CD4-positive, alpha-beta memory T cell (primary cell): ENCODE measurements around the gene TMC5. TPM values are rescaled to one million over a fixed set of nuclear protein-coding genes. Genes with fewer than 3 reads are reported as not detected.
"Not testable (repeated sequence)": the region's sequence is repeated elsewhere in the genome, so short reads cannot be mapped to it uniquely, and the experiment has no call there.

ENCODE experiments used
- CTCF ChIA-PET: fragments of 350-600 bp; sonication (Branson Sonifier 250); formaldehyde crosslinking; loops from one replicate; lab custom pipeline; 2021; ENCODE audit warnings: inconsistent platforms; ENCODE audit not compliant: partially characterized antibody; lab: Charles Lee
- POLR2A ChIA-PET: fragments of 350-600 bp; sonication (Branson Sonifier 250); formaldehyde crosslinking; loops from one replicate; lab custom pipeline; 2021; ENCODE audit not compliant: partially characterized antibody; lab: Charles Lee
- DNase-seq, 5 donors: peaks; one replicate each; pipeline versions ENCODE4 v3.0.0 to v3.0.0-alpha.2; 2020 to 2022; ENCODE audit warnings: mixed read lengths in 1 of 5
- H3K27ac ChIP-seq: one replicate; pipeline ENCODE4 v1.7.0; 2013; ENCODE audit warnings: low read depth, low read length
- H3K27me3 ChIP-seq: 2 replicates; pipeline ENCODE4 v1.7.0; 2013; ENCODE audit warnings: mild to moderate bottlenecking, low read length, moderate library complexity; ENCODE audit not compliant: insufficient read depth
- H3K36me3 ChIP-seq: 2 replicates; pipeline ENCODE4 v1.7.0; 2013; ENCODE audit warnings: mild to moderate bottlenecking, low read length, moderate library complexity; ENCODE audit not compliant: insufficient read depth
- H3K4me1 ChIP-seq: 2 replicates; pipeline ENCODE4 v1.7.0; 2013; ENCODE audit warnings: mild to moderate bottlenecking, low read length, moderate library complexity; ENCODE audit not compliant: insufficient read depth
- H3K4me3 ChIP-seq, 2 donors: one replicate each; pipeline ENCODE4 v1.7.0; 2013; ENCODE audit warnings: low read length in 2 of 2, mild to moderate bottlenecking in 1 of 2
- H3K9me3 ChIP-seq, 2 donors: one replicate each; pipeline ENCODE4 v1.7.0; 2013; ENCODE audit warnings: low read length in 2 of 2, control low read depth in 1 of 2; ENCODE audit not compliant: control insufficient read depth in 1 of 2
- H3K27ac Mint-ChIP-seq, 7 donors: one replicate each; pipeline ENCODE4 v1.8.0; 2020 to 2021; ENCODE audit warnings: mixed read lengths in 7 of 7, mild to moderate bottlenecking in 6 of 7, inconsistent platforms in 3 of 7, moderate library complexity in 3 of 7
- H3K27me3 Mint-ChIP-seq, 2 donors: one replicate each; pipeline ENCODE4 v1.8.0; 2020 to 2021; ENCODE audit warnings: mixed read lengths in 2 of 2
- H3K36me3 Mint-ChIP-seq, 2 donors: one replicate each; pipeline ENCODE4 v1.8.0; 2020 to 2021; ENCODE audit warnings: mixed read lengths in 2 of 2, inconsistent platforms in 1 of 2, mild to moderate bottlenecking in 1 of 2
- H3K4me1 Mint-ChIP-seq, 4 donors: one replicate each; pipeline ENCODE4 v1.8.0; 2020 to 2021; ENCODE audit warnings: mixed read lengths in 4 of 4, mild to moderate bottlenecking in 1 of 4
- H3K4me3 Mint-ChIP-seq, 8 donors: one replicate each; pipeline ENCODE4 v1.8.0; 2020 to 2021; ENCODE audit warnings: mixed read lengths in 8 of 8, mild to moderate bottlenecking in 7 of 8, moderate library complexity in 6 of 8, inconsistent platforms in 3 of 8
- H3K9me3 Mint-ChIP-seq, 8 donors: one replicate each; pipeline ENCODE4 v1.8.0; 2020 to 2021; ENCODE audit warnings: mixed read lengths in 8 of 8, mild to moderate bottlenecking in 5 of 8, inconsistent platforms in 3 of 8, moderate library complexity in 1 of 8
- intact Hi-C: fragments of 100-400 bp; cut with micrococcal nuclease; formaldehyde crosslinking; loops from one replicate; pipeline ENCODE4 v1.15.1; 2023
- polyA plus RNA-seq, 2 donors: library from polyadenylated mRNA; unstranded; fragments of 300-500 nt; fragmentation: Illumina TruSeq; gene quantifications; one replicate each; pipeline ENCODE4 v1.2.3, GENCODE V29; 2021
- total RNA-seq, 2 experiments: library from RNA; stranded (reverse); gene quantifications; one replicate each; pipeline ENCODE4 v1.2.3, GENCODE V29; 2021

TMC5 gene
- total RNA-seq = not detected
- under 1 TPM in 1 of 2 donors, not detected in 1; 0.57 TPM for polyA plus RNA-seq

- no peak within 1 kb of the TSS for H3K27ac Mint-ChIP-seq
Measured at GRCh38 chr16:19417640-19418039, at the start of gene TMC5. Gene TMC5 (plus strand): TSS chr16:19417883. CDS start chr16:19440039, 22,156 bp downstream.

GRCh38 chr16:19372541-19372940 lies 45.1 kb upstream of the TMC5 start:
- H3K4me1 Mint-ChIP-seq, H3K27ac Mint-ChIP-seq, H3K27me3 Mint-ChIP-seq: not testable (repeated sequence)

More at GRCh38 chr16:19417640-19418039, at the start of gene TMC5:
- DNase-seq = no peak
- no peak within 1 kb of the TSS for H3K4me3 Mint-ChIP-seq
- H3K4me3 ChIP-seq = no peak within 1 kb of the TSS
- no peaks in the 10 kb centered on the region for H3K36me3 ChIP-seq
- H3K27me3 ChIP-seq = no peaks in the 10 kb centered on the region
- intact Hi-C loops = no loop called here
- peaks cover 0 to 8% (median 2%) of the 10 kb centered on the region in 8 donors for H3K9me3 Mint-ChIP-seq
- H3K4me1 Mint-ChIP-seq = peaks cover 0 to 3% (median 0%) of the 10 kb centered on the region in 4 donors
- H3K27ac ChIP-seq = no peak within 1 kb of the TSS
- no peaks in the 10 kb centered on the region for H3K4me1 ChIP-seq
- peaks cover 11 to 16% of the 10 kb centered on the region in 2 donors for H3K27me3 Mint-ChIP-seq
- H3K9me3 ChIP-seq = no peaks in the 10 kb centered on the region
- no peaks in the 10 kb centered on the region for H3K36me3 Mint-ChIP-seq
- ChIA-PET CTCF (no interaction called here), POLR2A (no interaction called here)

GRCh38 chr16:19374402-19374801 lies 43.3 kb upstream of the TMC5 start:
- no peak overlapping the region for H3K27ac Mint-ChIP-seq
- H3K36me3 ChIP-seq = no peaks in the 10 kb centered on the region
- DNase-seq = no peak
- no peaks in the 10 kb centered on the region for H3K4me1 ChIP-seq
- CTCF ChIA-PET = interaction anchor here (1.6 to 2.4 kb wide), 2 partner anchors 15 to 288 kb away, joined by 3 to 12 read pairs; no protein-coding TSS in a partner anchor
- H3K27me3 Mint-ChIP-seq = peaks cover 1% of the 10 kb centered on the region in 2 donors
- intact Hi-C loops = no loop called here
- no peaks in the 10 kb centered on the region for H3K9me3 ChIP-seq
- no peak overlapping the region for H3K4me3 Mint-ChIP-seq
- no peak overlapping the region for H3K27ac ChIP-seq
- POLR2A ChIA-PET = no interaction called here
- no peaks in the 10 kb centered on the region for H3K4me1 Mint-ChIP-seq
- H3K27me3 ChIP-seq = no peaks in the 10 kb centered on the region
- no peaks in the 10 kb centered on the region for H3K36me3 Mint-ChIP-seq
- no peaks in the 10 kb centered on the region for H3K9me3 Mint-ChIP-seq
- H3K4me3 ChIP-seq = no peak overlapping the region

More at GRCh38 chr16:19372541-19372940, 45.1 kb upstream of the TMC5 start:
- H3K36me3 Mint-ChIP-seq, intact Hi-C loops, H3K4me1 ChIP-seq, H3K4me3 ChIP-seq, H3K36me3 ChIP-seq, POLR2A ChIA-PET, H3K27me3 ChIP-seq, H3K9me3 Mint-ChIP-seq, H3K27ac ChIP-seq, DNase-seq, H3K4me3 Mint-ChIP-seq, H3K9me3 ChIP-seq, CTCF ChIA-PET: not testable (repeated sequence)

DNA sequence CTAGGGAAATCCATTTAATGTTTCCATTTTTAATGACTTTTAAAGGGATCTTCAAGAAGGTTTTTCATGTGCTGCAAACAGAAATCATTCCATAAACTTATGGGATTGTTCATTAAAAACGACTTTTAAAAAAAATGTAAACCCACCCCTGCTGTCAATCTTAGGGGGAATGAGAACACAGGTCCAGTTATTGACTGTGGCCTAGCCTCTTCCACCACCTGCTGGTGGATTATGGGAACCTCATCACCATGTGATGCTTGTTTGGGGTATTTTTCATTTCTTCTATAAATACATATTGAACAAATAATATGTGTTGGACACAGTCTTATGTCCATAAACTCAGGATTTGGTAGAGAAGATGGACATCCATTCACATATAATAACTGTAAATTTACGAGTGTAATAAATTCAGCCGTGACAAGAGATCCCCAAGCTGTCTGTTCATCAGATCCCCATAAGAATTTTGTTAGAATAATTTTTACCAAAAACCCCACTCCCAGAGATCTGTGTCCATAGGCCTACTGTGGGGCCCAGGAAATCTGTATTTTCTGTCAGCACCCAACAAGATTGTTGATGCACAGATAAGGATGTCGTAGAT lies 42.0 kb upstream of the TMC5 start:
- Mint-ChIP-seq H3K4me3 (no peak overlapping the region), H3K4me1 (peaks cover 5 to 11% (median 9%) of the 10 kb centered on the region in 4 donors), H3K27me3 (peaks cover 1% of the 10 kb centered on the region in 2 donors), H3K36me3 (no peaks in the 10 kb centered on the region), H3K9me3 (no peaks in the 10 kb centered on the region), H3K27ac (no peak overlapping the region)
- no peak overlapping the region for H3K4me3 ChIP-seq
- H3K4me1 ChIP-seq = peaks cover 9% of the 10 kb centered on the region
- H3K36me3 ChIP-seq = no peaks in the 10 kb centered on the region
- H3K27ac ChIP-seq = no peak overlapping the region
- ChIA-PET POLR2A (no interaction called here), CTCF (interaction anchor here (1.6 to 2.4 kb wide), 2 partner anchors 13 to 290 kb away, joined by 3 to 12 read pairs; no protein-coding TSS in a partner anchor)
- intact Hi-C loops = no loop called here
- no peaks in the 10 kb centered on the region for H3K9me3 ChIP-seq
- peak in 4 of 5 donors; percentile 7 to 44 (median 15) for DNase-seq
- no peaks in the 10 kb centered on the region for H3K27me3 ChIP-seq

DNA sequence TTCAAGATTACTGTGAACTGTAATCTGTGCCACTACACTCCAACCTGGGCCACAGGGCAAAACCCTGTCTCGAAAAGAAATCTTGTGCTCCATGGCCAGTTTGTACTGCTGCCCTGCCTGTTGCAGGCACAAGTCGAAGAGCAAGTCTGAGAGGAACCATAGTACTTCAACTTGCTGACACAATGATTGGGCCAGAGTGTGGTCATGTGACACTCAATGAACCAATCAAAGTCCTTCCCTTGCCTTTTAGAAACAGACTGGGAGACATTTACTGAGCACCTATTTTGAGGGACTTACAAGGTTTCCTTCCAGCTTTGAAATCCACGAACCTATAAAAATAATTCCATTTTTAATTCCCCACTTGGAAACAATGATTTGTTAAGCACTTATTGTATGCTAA lies 39.8 kb upstream of the TMC5 start:
- POLR2A ChIA-PET = no interaction called here
- no peak overlapping the region for H3K27ac ChIP-seq
- no peaks in the 10 kb centered on the region for H3K9me3 ChIP-seq
- no peak for DNase-seq
- H3K4me3 Mint-ChIP-seq = no peak overlapping the region
- H3K27me3 Mint-ChIP-seq = peaks cover 2% of the 10 kb centered on the region in 2 donors
- no peaks in the 10 kb centered on the region for H3K36me3 Mint-ChIP-seq
- CTCF ChIA-PET = no interaction called here
- H3K27me3 ChIP-seq = no peaks in the 10 kb centered on the region
- H3K4me3 ChIP-seq = no peak overlapping the region
- peaks cover 11 to 30% (median 21%) of the 10 kb centered on the region in 4 donors for H3K4me1 Mint-ChIP-seq
- H3K27ac Mint-ChIP-seq = no peak overlapping the region
- no peaks in the 10 kb centered on the region for H3K36me3 ChIP-seq
- no peaks in the 10 kb centered on the region for H3K9me3 Mint-ChIP-seq
- intact Hi-C loops = no loop called here
- H3K4me1 ChIP-seq = peaks cover 18% of the 10 kb centered on the region

DNA sequence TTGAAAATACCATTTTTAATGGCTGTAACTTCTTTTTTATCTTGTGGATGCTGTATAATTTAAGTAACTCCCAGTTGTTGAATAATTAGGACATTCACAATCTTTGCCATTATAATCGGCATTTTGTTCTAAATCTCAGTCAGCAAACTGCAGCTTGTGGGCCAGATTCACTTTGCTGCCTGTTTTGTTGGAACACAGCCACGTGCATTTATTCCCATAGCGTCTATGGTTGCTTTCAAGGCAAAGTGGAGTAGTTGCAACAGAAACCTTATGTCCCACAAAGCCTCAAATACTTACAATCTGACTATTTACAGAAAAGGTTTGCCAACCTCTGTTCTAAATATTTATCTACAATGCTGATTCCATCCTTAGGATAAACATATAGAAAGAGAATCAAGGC lies 39.2 kb upstream of the TMC5 start:
- intact Hi-C loops = no loop called here
- H3K36me3 ChIP-seq = no peaks in the 10 kb centered on the region
- H3K9me3 ChIP-seq = no peaks in the 10 kb centered on the region
- no peak for DNase-seq
- Mint-ChIP-seq H3K4me1 (peaks cover 12 to 37% (median 25%) of the 10 kb centered on the region in 4 donors), H3K4me3 (no peak overlapping the region), H3K27me3 (peaks cover 2% of the 10 kb centered on the region in 2 donors), H3K36me3 (no peaks in the 10 kb centered on the region), H3K9me3 (no peaks in the 10 kb centered on the region), H3K27ac (no peak overlapping the region)
- ChIA-PET CTCF (no interaction called here), POLR2A (no interaction called here)
- no peaks in the 10 kb centered on the region for H3K27me3 ChIP-seq
- no peak overlapping the region for H3K27ac ChIP-seq
- peaks cover 25% of the 10 kb centered on the region for H3K4me1 ChIP-seq
- H3K4me3 ChIP-seq = no peak overlapping the region

DNA sequence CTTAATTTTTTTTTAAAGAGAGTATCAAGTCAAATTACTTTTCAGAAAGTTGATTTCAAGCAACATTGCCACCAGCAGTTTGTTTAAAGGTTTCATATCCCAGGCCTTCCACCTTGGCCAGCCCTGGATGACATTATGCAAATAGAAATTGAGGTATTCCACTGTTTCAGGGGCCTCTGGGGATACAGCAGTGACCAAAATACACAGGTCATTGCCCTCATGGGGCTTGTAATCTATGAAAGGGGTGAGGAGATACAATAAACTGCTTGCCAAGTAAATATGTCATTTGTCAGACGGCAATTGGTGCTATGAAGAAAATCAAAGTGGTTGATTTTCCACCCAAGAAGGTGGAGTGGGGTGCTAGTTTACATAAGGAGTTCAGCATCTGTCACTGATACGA lies 37.8 kb upstream of the TMC5 start:
- CTCF ChIA-PET = no interaction called here
- peaks cover 25% of the 10 kb centered on the region for H3K4me1 ChIP-seq
- Mint-ChIP-seq H3K4me3 (peak overlapping the region in 4 of 8 donors; percentile 5 to 76 (median 28)), H3K4me1 (peaks cover 12 to 47% (median 30%) of the 10 kb centered on the region in 4 donors), H3K27me3 (peaks cover 2% of the 10 kb centered on the region in 2 donors), H3K9me3 (no peaks in the 10 kb centered on the region), H3K36me3 (no peaks in the 10 kb centered on the region), H3K27ac (peak overlapping the region in 2 of 7 donors; percentile 23 to 56)
- no peak overlapping the region for H3K27ac ChIP-seq
- DNase-seq = no peak
- H3K36me3 ChIP-seq = no peaks in the 10 kb centered on the region
- POLR2A ChIA-PET = no interaction called here
- intact Hi-C loops = no loop called here
- H3K4me3 ChIP-seq = no peak overlapping the region
- no peaks in the 10 kb centered on the region for H3K9me3 ChIP-seq
- H3K27me3 ChIP-seq = no peaks in the 10 kb centered on the region
